Left colon (tissue), 2 donors: ENCODE data around the gene KAZN. TPM values are rescaled to one million over a fixed set of nuclear protein-coding genes. Genes with fewer than 3 reads are reported as not detected.
A peak's percentile ranks its signal among the peaks of the same experiment; 100 is the strongest.

Experiments
- ATAC-seq: fragments of 200-7000 bp; cut with Tn5 transposase; one replicate; pipeline ENCODE4 v1.9.1; 2020; ENCODE audit warnings: mild to moderate bottlenecking, moderate library complexity
- DNase-seq, 2 donors: peaks; one replicate each; pipeline ENCODE4 v3.0.0-alpha.2; 2020
- intact Hi-C, 2 donors: fragments of 100-400 bp; cut with DNase I in 1 of 2; cut with micrococcal nuclease in 1 of 2; formaldehyde crosslinking; loops; one replicate each; pipeline versions ENCODE4 v1.11.2 to v1.14.0; 2022; cut with DNase I, micrococcal nuclease
- total RNA-seq, 2 donors: library from RNA; stranded (reverse); fragmentation: NEBNext Ultra II Directional; extraction: Animal tissue kit (Norgen Biotek cat#: 25700); gene quantifications; one replicate each; pipeline ENCODE4 v1.2.1, GENCODE V29; 2021
- donor health status: DM: no; HTN: no; CAD: no.
- donor health status: DM: yes; HTN: yes; CAD: no.

KAZN gene
- total RNA-seq, 2 donors from 2014 or later, result 11.4 to 14.2 TPM

DNA sequence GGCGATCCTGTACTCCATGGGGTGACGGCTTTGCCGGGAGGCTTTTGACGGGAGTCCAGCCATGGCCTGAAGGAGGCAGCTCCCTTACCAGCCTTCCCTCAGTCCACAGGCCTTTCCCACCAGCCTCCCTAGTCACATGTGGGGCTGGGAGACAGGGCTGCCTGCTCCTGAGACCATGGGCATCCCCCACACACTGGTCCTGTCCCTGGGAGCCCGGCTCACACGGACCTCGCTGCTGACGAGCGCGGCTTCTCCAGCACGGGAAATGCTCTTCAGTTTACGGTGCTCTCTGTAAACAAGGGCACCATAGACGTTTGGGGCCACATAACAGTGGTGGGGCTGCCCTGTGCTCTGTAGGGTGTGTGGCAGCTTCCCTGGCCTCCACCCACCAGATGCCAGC lies 450.6 kb downstream of the KAZN start:
- ATAC-seq (no peak), DNase-seq (no peak)
- intact Hi-C loops, result no loop called here

DNA sequence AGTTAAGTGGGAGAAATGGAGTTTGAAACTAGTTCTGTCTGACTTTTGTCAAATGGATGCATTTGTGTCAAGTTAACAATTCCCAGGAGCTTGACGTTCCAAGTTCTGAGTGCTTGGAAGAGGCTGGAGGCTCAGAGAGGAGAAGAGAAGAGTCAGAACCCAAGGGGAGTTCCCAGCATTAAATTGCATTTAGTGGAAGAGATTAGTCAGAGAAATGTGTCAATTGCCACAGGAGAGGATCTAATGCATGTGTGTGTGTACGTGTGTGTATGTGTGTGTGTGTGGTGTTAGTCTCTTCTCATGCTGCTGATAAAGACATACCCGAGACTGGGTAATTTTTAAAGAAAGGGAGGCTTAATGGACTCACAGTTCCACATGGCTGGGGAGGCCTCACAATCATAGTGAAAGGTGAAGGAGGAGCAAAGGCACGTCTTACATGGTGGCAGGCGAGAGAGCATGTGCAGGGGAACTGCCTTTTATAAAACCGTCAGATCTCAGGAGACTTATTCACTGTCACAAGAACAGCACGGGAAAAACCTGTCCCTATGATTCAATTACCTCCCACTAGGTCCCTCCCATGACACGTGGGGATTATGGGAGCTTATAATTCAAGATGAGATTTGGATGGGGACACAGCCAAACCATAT lies 453.5 kb downstream of the KAZN start:
- DNase-seq (no peak), ATAC-seq (no peak)
- intact Hi-C loops, result no loop called here

DNA sequence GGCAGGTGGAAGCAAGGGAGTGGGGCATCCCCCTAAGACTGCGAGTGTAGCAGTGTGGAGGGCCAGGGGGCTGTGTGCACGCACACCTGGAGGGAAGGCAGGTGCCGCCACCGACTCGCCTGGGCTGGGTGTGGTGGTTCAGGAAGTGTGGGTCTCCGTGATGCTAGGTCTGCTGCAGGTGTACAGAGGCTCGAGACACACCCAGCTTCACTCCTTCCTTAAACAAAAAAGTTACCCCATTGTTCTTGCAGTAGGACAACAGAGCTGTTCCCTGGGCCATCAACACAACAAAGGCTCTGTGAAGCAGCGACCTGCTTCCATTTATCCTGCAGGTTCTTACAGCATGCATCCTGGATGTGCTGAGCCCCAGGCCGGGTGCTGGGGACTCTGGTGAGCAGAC lies 454.7 kb downstream of the KAZN start:
- peak; percentile 52 for ATAC-seq
- no peak for DNase-seq
- intact Hi-C loops, result no loop called here

DNA sequence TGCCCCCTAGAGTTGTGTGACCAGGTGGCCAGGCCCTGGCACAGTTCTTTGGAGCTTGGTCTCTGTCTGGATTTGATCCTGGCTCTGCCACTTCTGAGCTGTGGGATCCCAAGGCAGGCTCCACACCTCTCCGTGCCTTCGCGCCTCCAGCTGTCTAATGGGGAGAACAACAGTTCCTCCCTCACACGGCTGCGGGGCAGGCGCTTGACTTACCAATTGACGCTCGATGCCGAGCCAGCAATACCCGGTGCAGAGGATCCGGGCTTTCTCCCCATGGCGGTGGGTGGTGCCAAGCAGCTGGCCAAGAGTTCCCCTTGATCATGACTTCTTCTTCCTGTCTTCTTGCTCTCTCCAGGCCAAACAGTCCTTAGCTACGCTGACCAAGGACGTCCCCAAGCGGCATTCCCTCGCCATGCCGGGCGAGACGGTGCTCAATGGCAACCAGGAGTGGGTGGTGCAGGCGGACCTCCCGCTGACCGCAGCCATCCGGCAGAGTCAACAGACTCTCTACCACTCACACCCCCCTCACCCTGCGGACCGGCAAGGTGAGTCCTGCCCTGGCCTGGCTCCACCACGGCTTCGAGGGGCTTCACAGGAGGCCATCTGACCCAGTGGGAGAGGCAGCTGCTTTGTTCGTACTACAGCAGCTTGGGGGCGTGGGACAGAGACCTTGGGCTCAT lies 457.4 kb downstream of the KAZN start:
- ATAC-seq (no peak), DNase-seq (no peak)
- intact Hi-C loops, result no loop called here

DNA sequence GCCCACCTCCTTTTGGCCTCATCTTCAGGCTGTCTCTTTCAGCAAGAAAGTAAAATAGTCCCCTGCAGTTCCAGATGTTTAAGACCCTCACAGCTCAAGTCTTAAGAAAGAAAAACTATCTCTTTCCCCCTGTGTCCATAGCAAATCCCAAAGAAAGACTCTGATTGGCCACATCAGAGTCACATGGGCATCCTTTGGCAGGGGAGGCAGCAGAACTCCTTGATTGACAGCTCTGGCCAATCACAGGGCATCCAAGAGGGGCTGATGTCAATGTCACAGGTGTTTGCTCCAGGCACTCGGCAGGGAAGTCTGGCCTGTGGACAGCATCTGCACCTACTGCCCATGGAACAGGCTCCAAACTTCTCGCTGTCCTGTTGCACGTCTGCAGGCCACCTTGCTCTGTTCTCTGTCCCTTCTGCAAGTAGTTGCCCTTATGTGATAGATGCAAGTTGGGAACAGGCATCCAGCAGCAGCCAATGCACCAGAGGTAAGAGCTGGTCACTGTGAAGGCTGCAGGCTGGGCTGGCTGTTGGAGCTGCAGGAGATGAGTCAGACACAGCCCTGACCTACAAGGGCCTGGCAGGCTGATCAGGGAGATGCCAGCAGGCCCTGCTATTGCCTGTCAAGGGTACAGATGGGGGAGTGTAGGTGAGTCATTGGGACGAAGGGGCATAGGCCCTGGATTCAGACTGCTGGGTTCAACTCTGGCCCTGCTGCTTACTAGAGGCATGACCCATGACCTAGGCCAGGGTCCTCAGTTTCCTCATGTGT lies 458.2 kb downstream of the KAZN start:
- intact Hi-C loops, result no loop called here
- DNase-seq, result no peak
- ATAC-seq, result no peak

DNA sequence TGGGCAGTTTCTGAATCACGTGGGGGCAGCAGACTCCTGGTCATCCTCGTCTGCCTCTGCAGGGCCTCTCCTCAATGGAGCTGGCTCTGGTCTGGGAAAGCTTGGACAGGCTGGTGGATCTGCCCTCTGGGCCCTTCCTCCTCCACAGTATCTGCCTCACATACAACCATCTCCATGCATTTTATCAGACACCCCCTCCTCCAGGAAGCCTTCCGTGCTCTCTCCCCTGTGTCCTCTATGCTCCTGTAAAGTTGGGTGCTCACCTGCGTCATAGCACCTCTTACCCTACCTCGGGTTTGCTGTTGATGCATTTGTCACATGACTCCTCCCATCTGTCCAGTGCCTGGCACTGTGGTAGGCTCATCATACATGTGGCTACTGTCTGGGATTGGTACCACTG lies 459.3 kb downstream of the KAZN start:
- intact Hi-C loops, result no loop called here
- no peak for ATAC-seq
- no peak for DNase-seq

DNA sequence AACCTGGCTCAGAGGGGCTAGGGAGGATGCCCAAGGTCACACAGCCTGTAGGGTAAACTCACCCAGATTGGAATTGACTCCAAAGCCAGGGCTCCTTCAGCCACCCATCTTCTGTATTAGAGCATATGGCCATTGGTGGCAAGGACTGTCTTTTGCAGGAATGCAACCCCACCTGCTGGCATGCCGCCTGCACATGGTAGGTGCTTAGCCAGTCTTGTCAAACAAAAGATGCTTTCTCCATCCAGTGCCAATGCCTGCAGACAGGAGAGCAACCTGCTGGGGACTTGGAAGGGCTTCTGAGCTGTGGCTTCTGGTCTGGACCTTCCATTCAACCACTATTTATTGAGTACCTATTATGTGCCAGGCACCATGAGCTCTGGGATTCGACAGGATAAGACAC lies 459.8 kb downstream of the KAZN start:
- intact Hi-C loops, result no loop called here
- DNase-seq, result no peak
- ATAC-seq, result no peak

DNA sequence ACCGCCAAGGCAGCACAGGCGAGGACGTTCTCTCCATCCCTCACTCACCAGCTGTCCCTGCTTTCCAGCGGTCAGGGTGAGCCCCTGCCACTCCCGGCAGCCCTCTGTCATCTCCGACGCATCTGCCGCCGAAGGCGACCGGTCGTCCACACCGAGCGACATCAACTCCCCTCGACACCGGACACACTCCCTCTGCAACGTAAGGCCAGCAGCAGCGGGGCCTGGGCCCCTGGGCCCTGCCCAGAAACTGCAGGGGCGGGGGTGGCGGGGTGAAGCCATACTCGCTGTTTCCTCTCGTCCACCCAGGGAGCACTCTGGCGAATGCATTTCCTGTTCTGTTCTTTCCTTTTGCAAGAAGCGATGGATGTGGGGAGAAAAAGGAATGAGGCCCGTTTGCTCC lies 461.6 kb downstream of the KAZN start:
- intact Hi-C loops, result no loop called here
- ATAC-seq (no peak), DNase-seq (no peak)

DNA sequence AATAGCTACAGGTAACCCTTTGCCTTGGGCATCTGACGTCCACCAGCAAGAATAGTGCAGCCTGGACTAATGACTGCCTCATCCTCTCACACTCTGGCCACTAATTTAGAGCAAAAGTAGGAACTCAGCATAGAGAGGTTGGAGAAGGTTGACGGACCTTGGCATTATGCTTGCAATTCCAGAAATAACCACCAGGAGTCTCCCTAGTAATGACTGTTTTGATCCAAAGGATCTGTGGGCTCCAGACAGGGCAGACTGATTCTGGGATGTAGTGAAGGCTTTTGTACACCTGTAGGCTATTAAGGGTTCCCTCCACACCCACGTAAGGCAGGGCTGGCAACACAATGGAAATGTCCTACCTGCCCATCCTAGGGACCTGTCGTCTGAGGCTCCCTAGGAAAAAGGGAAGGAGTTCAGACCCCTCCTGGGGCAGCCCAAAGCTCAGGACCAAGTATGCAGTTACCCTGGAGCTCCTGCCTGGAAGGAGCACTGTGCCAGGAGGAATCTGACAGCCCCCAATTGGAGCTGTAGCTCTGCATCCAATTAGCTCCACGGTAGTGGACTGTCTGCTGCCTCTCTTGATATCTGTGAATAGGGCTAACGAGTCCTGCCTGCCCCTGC lies 464.1 kb downstream of the KAZN start:
- DNase-seq (no peak), ATAC-seq (peak; percentile 20)
- intact Hi-C loops, result no loop called here

DNA sequence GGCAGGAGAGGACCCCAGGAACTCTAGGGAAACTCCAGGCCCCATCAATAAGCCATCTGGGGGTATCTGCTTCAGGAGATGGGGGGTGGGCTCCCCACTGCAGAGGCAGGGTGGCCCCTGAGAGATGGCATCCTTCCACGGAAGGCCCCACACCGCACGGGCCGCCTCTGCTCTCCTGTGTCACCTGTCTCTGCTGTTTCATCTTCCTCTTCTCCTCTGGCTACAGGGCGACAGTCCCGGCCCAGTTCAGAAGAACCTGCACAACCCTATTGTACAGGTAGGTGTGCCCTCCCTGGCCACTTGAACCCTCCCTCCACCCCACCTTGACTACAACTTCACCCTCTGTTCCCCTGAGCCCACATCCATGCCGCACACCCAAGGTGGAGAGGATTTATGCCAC lies 464.9 kb downstream of the KAZN start:
- intact Hi-C loops, result no loop called here
- DNase-seq (no peak), ATAC-seq (no peak)

DNA sequence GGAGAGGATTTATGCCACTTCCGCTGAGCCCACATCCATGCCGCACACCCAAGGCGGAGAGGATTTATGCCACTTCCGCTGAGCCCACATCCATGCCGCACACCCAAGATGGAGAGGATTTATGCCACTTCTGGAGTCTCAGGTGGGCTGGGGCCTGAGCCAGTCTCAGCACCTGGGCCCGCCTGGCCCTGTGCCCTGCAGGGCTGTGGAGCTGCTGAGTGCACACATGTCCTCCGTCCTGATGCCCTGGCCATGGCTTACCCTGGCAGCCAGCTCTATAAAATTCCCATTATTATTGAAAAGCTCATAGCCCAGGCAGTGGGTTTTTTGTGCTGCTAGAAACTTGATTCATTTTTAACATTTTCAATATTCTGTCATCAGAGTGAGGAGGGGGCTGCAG lies 465.3 kb downstream of the KAZN start:
- DNase-seq (no peak), ATAC-seq (no peak)
- intact Hi-C loops, result no loop called here

DNA sequence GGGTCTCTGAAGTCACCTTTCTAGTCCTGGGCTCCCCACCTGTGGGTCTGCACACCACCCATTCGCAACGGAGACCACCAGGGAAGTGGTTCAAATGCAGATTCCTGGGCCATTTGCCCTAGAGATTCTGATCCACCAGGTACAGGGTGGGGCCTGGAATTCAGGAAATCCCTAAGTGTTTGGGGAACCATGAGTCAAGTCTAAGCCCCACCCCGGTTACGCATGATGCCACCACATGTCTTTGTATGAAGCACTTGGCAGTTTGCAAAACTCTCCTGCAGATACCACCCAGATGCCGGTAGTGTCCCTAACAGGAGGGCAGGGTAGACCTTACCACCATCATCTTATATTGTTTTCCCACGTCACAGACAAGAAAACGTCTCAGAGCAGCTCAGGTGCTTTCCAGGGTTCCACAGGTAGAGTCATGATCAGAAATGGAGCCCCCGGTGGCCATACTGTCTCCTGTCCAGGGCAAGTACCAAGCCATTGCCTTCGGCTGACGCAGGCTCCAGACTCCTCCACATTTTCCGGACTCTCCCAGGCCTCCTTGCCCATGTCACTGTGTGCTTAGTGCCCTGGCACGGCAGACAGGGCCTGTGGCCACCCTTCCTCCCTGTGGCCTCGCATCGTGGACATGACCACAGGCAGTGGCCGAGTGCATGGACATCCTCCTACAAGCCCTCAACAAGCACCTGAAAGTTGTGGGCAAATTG lies 465.9 kb downstream of the KAZN start:
- DNase-seq, result no peak
- intact Hi-C loops, result no loop called here
- ATAC-seq, result no peak

DNA sequence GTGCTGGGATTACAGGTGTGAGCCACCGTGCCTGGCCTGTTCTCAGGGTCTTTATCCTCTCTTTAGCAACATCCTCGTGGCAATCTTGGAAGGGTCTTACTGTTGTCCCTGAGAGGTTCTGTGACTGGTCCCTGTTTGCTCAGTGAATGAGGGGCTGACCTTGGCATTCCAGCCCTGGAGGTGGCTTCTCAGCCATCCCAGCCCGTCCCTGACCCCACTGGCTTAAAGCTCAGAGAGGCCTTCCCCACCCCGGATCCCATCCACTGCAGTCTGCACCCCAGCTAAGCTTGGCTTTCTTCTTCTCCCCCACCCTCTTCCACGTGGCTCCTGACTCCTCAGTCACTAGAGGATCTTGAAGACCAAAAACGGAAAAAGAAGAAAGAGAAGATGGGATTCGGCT lies 466.8 kb downstream of the KAZN start:
- intact Hi-C loops, result no loop called here
- ATAC-seq (no peak), DNase-seq (no peak)

DNA sequence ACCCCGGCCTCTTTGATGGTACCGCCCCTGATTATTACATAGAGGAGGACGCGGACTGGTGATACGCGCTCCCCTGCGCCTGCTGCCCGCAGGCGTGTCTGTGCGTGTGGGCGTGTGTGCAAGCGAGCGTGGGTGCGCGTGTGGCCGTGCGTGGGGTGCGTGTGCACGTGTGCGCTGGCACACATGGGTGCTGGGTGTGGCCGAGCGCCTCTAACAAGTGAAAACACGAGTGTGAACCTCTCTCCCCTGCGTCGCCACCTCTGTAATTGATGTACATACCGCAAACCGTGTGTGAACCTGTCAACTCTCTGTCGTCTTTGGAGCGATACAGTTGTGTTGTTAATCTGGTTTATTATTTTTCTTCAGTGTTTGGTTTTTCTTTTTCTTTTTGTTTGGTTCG lies 467.3 kb downstream of the KAZN start:
- intact Hi-C loops, result no loop called here
- no peak for ATAC-seq
- no peak for DNase-seq

DNA sequence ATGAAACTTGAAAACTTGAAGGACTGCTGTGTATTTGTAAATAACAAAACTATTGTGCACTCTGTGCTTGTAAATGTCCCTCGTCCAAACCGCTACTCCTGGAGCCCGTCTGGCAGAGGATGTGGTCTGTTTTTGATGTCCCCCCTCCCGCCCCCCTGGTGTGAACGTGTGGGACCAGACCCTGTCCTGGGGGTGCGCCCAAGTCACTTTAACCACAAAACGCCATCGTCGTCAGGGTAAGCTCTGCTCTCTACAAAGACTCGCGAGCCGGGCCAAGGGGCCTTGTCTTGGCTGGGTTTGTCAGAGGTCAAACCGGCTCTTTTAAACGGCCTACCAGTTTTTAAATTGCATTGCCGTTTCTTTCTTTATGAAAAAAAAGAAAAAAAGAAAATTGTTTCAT lies 467.7 kb downstream of the KAZN start:
- ATAC-seq, result no peak
- DNase-seq, result no peak
- intact Hi-C loops, result no loop called here

DNA sequence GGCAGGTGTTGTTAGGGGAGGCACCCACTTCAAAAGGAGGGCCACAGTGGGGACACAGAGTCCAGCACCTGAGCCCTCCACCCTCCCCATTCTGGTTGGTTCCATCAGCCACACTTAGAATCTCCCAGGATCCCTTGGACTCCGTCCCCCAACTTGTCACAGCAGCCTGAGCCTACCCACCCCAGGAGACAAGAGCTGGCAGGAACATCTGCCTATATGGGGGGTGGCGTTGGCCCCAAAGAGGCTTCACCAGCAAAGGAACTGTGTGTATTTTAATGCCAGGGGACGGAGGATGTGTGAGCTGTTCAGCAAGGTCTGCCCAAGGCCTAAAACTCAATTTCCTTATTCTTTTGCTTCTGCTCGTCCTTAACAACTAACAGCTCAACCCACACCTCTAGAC lies 468.7 kb downstream of the KAZN start:
- intact Hi-C loops, result no loop called here
- no peak for DNase-seq
- ATAC-seq, result no peak

DNA sequence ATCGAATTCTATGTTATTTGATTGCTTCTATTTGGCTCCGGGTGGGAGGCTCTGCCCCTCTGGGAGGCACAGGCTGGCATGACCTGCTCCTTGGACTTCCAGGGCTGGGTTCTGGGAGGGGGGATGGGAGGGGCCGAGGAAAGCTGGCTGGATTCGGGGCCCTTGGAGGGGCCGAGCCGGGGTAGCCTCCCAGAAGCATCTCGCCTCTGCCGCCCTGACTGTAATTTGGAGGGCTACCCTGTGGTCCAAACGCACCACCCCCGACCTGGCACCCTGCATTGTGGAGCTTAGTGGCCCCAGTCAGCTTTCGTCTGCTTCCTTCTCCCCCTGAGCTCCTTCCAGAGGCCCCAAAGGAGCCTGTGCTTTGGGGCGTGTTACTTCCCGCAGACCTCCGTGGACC lies 469.7 kb downstream of the KAZN start:
- intact Hi-C loops, result no loop called here
- DNase-seq (no peak), ATAC-seq (no peak)

DNA sequence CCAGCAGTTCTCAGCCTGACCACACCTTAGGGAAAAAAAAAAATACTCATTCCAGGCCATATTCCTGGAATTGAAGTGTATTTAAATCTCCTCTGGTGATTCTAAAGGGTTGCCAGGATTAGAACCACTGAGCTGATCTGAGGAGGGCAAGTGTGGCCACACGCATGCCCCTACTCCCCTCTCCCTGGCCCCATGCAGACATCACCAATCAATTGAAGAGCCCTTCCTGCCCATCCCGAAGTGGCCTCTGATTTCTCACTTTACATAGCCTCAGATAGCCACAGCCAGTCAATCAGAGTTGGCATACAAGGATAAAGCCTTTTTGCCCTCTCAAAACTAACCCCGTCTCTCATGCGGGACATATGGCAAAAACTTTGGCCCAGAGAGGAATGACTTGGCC lies 470.5 kb downstream of the KAZN start:
- DNase-seq (no peak), ATAC-seq (no peak)
- intact Hi-C loops, result no loop called here

DNA sequence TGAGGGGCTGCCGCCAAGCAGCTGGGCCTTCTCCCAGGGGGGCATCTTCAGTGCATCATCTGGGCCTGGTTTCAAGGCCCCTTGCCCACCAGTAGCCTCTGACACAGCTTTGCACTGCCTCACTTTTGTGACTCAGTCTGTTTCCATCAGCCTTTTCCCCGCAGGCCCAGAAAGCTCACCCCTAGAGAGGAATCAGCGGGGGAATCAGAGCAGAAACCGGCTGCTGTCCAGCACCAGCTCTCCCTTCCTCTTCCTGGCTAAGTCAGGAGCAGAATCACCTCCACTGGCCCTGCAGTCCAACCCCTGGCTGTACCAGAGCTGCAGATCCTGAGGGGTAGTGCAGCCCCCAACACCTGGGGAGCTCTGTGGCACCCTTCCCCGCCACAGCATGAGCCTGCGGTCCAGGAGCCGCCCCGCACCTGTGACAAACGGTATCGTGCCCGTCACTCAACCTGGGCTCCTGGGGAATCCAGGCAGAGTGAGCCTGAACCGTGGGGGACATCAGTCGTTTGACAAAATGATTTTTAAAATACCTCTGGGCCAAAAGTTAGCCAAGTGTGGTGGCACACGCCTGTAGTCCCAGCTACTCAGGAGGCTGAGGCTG lies 471.8 kb downstream of the KAZN start:
- no peak for DNase-seq
- intact Hi-C loops, result no loop called here
- ATAC-seq, result no peak
